ENCODE results near the gene PFKM.

The PFKM gene

DNA sequence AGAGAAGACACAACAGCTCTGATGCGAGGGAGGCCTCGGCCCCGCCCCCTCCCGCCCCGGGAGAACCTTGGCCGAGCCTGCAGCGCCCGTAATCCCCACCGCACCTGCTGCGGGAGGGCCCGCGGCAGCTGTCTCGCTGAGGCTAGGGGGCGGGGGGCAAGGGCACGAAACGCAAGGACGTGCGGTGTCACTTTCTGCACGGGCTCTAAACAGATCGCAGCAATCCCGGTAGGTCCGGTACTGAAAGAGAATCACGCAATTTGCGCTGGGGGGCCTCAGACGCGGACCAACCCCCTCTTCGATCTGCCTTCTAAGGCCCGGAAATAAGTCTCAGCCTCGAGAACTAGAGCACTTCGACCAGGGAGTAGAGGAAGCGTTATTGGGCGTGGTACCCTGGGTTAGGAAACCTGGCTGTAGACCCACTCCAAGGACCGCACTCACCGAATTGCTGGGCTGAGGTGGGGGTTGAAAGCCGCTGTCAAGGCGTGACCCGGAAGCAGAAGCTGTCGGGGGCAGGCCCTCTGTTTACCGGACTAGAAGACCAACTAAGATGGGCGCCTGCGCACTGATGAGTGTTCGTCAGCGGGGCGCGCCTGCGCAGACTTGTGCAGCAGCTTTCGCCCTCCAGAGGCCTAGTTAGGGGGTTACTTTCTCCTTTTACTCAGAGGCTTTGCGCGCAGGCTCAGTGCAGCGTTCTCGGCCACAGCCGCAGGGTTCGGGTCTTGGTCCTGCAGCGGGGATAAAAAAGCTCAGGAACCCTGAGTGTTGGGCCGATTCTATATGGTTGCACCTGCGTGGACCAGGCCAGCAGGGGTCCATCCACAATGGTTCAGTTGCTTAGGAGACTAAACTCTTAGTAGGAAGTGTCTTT, 38.1 kb downstream of the PFKM start, which contains the start of gene ASB8:
ASB8 (minus strand) TSS at position 498 of the 871 bp plus-strand sequence. CDS start 4,019 bp downstream, outside the sequence.
- peak within 1 kb of the TSS; percentile 93 for H3K4me3 ChIP-seq (ENCODE audit: low read depth, low read length, poor library complexity, severe bottlenecking)
- peaks cover 29% of the 10 kb centered on the region for H3K4me1 ChIP-seq (ENCODE audit: insufficient read depth, low read length, severe bottlenecking)
- H3K27me3 ChIP-seq (ENCODE audit: insufficient read depth, low read length): no peaks in the 10 kb centered on the region
- no peaks in the 10 kb centered on the region for H3F3A ChIP-seq (ENCODE audit: insufficient read depth, low read length)
- peaks cover 9% of the 10 kb centered on the region for H3K79me2 ChIP-seq (ENCODE audit: insufficient read depth, low read length)
- H3K9me3 ChIP-seq (ENCODE audit: low read length): no peaks in the 10 kb centered on the region
- TF ChIP-seq CTCF (IDR thresholded peaks at IDR 0.05; ENCODE audit: low read length) (peak; percentile 46), EZH2 (IDR thresholded peaks at IDR 0.05; ENCODE audit: borderline replicate concordance, low read length) (no peak)
- peak within 1 kb of the TSS; percentile 66 for H3K27ac ChIP-seq (ENCODE audit: low read depth, low read length, poor library complexity, severe bottlenecking)
- peak within 1 kb of the TSS; percentile 89; the same call in 1 of the 2 replicates for H2AFZ ChIP-seq (ENCODE audit: low read length)
- H3K36me3 ChIP-seq (ENCODE audit: insufficient read depth, low read length): peaks cover 11% of the 10 kb centered on the region
- H3K4me2 ChIP-seq (ENCODE audit: low read length): peak within 1 kb of the TSS; percentile 70
- H4K20me1 ChIP-seq (ENCODE audit: insufficient read depth, low read length): no peaks in the 10 kb centered on the region
- no peaks in the 10 kb centered on the region for H3K9me2 ChIP-seq (ENCODE audit: low read depth, low read length)
- H3K9ac ChIP-seq (ENCODE audit: low read length): peak within 1 kb of the TSS; percentile 85

DNA sequence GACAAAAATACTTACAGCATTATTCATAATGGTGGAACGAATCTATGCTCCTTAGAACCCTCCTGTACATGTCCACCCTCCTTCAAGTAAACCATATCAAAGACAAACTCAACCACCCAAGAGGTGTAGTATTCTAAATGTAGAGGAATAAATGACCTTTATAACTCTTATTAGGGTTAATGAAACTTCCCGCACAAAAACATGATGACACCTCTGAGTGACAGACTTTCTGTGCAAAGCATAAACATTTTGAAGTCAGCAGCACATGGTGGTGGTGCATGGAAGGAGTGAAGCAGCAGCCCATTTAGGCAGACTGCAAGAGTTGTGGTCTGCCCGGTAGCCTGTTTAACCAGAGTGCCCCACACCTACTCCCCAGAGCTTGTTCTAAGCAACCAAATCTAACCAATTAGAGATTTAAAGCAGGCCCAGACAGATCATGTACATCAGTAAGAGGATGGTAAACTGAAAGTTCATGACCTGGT, 38.8 kb downstream of the PFKM start:
- H3K27me3 ChIP-seq (ENCODE audit: insufficient read depth, low read length): no peaks in the 10 kb centered on the region
- no peaks in the 10 kb centered on the region for H3F3A ChIP-seq (ENCODE audit: insufficient read depth, low read length)
- peaks cover 9% of the 10 kb centered on the region for H3K79me2 ChIP-seq (ENCODE audit: insufficient read depth, low read length)
- no peaks in the 10 kb centered on the region for H3K9me2 ChIP-seq (ENCODE audit: low read depth, low read length)
- H3K9ac ChIP-seq (ENCODE audit: low read length): peak overlapping the region; percentile 59
- H3K36me3 ChIP-seq (ENCODE audit: insufficient read depth, low read length): peaks cover 6% of the 10 kb centered on the region; the same call in 1 of the 2 replicates
- H2AFZ ChIP-seq (ENCODE audit: low read length): peak overlapping the region; percentile 89; the same call in 1 of the 2 replicates
- H3K4me2 ChIP-seq (ENCODE audit: low read length): peak overlapping the region; percentile 70
- H3K4me1 ChIP-seq (ENCODE audit: insufficient read depth, low read length, severe bottlenecking): peaks cover 29% of the 10 kb centered on the region
- H3K27ac ChIP-seq (ENCODE audit: low read depth, low read length, poor library complexity, severe bottlenecking): peak overlapping the region; percentile 24
- TF ChIP-seq EZH2 (IDR thresholded peaks at IDR 0.05; ENCODE audit: borderline replicate concordance, low read length) (no peak), CTCF (IDR thresholded peaks at IDR 0.05; ENCODE audit: low read length) (no peak)
- no peaks in the 10 kb centered on the region for H3K9me3 ChIP-seq (ENCODE audit: low read length)
- no peaks in the 10 kb centered on the region for H4K20me1 ChIP-seq (ENCODE audit: insufficient read depth, low read length)
- peak overlapping the region; percentile 93 for H3K4me3 ChIP-seq (ENCODE audit: low read depth, low read length, poor library complexity, severe bottlenecking)

GRCh38 chr12:48160046-48160445, 40.9 kb downstream of the PFKM start:
- no peak overlapping the region for H3K27ac ChIP-seq (ENCODE audit: low read depth, low read length, poor library complexity, severe bottlenecking)
- no peaks in the 10 kb centered on the region for H3K27me3 ChIP-seq (ENCODE audit: insufficient read depth, low read length)
- no peaks in the 10 kb centered on the region for H3K9me3 ChIP-seq (ENCODE audit: low read length)
- no peak overlapping the region for H3K4me3 ChIP-seq (ENCODE audit: low read depth, low read length, poor library complexity, severe bottlenecking)
- H2AFZ ChIP-seq (ENCODE audit: low read length): no peak overlapping the region
- no peaks in the 10 kb centered on the region for H4K20me1 ChIP-seq (ENCODE audit: insufficient read depth, low read length)
- H3K36me3 ChIP-seq (ENCODE audit: insufficient read depth, low read length): no peaks in the 10 kb centered on the region
- TF ChIP-seq CTCF (IDR thresholded peaks at IDR 0.05; ENCODE audit: low read length) (no peak), EZH2 (IDR thresholded peaks at IDR 0.05; ENCODE audit: borderline replicate concordance, low read length) (no peak)
- H3K4me2 ChIP-seq (ENCODE audit: low read length): no peak overlapping the region
- H3K79me2 ChIP-seq (ENCODE audit: insufficient read depth, low read length): peaks cover 9% of the 10 kb centered on the region
- peaks cover 29% of the 10 kb centered on the region for H3K4me1 ChIP-seq (ENCODE audit: insufficient read depth, low read length, severe bottlenecking)
- H3F3A ChIP-seq (ENCODE audit: insufficient read depth, low read length): no peaks in the 10 kb centered on the region
- H3K9ac ChIP-seq (ENCODE audit: low read length): no peak overlapping the region
- no peaks in the 10 kb centered on the region for H3K9me2 ChIP-seq (ENCODE audit: low read depth, low read length)
